HG03025 (cell line): Measurements from ENCODE around the gene PCF11.
"Not testable (repeated sequence)": the region's sequence is repeated elsewhere in the genome, so short reads cannot be mapped to it uniquely, and the experiment has no call there.

Source experiments
- ATAC-seq: cut with Tn5 transposase; IDR thresholded peaks from one replicate; pipeline ENCODE4 v1.9.1; 2021; ENCODE audit warnings: mild to moderate bottlenecking, moderate library complexity; ENCODE audit not compliant: unreplicated experiment, low FRiP score

PCF11 gene

GRCh38 chr11:83191986-83192385, 35.1 kb downstream of the PCF11 start:
- ATAC-seq = no peak

GRCh38 chr11:83192606-83193245, 35.8 kb downstream of the PCF11 start:
- no peak for ATAC-seq

- ATAC-seq = peak; percentile 95
Observed at GRCh38 chr11:83193315-83194280, 36.7 kb downstream of the PCF11 start, which contains the start of gene ANKRD42. ANKRD42 (plus strand) TSS chr11:83193712; CDS start chr11:83194671, 959 bp downstream.

GRCh38 chr11:83194281-83195142, 37.6 kb downstream of the PCF11 start:
- peak; percentile 52 for ATAC-seq

- no peak for ATAC-seq
Observed at GRCh38 chr11:83195143-83195466, 38.2 kb downstream of the PCF11 start.

GRCh38 chr11:83195649-83196048, 38.7 kb downstream of the PCF11 start:
- ATAC-seq = no peak

GRCh38 chr11:83200035-83200434, 43.1 kb downstream of the PCF11 start:
- ATAC-seq = no peak

GRCh38 chr11:83205608-83206185, 48.8 kb downstream of the PCF11 start:
- no peak for ATAC-seq

GRCh38 chr11:83206221-83206620, 49.3 kb downstream of the PCF11 start:
- ATAC-seq = no peak

GRCh38 chr11:83206771-83207382, 49.9 kb downstream of the PCF11 start:
- not testable (repeated sequence) for ATAC-seq

GRCh38 chr11:83219095-83219494, 62.2 kb downstream of the PCF11 start:
- no peak for ATAC-seq

GRCh38 chr11:83220260-83220659, 63.3 kb downstream of the PCF11 start:
- no peak for ATAC-seq

- ATAC-seq = no peak
Observed at GRCh38 chr11:83221694-83222093, 64.8 kb downstream of the PCF11 start.

GRCh38 chr11:83222499-83222898, 65.6 kb downstream of the PCF11 start:
- no peak for ATAC-seq

- ATAC-seq = no peak
Observed at GRCh38 chr11:83223457-83223856, 66.5 kb downstream of the PCF11 start.

- ATAC-seq = no peak
Observed at GRCh38 chr11:83235825-83236224, 78.9 kb downstream of the PCF11 start.
